Naive B cell (primary cell): ENCODE measurements around the gene GAS6. TPM values are rescaled to one million over a fixed set of nuclear protein-coding genes. Genes with fewer than 3 reads are reported as not detected.
"Not testable (repeated sequence)": the region's sequence is repeated elsewhere in the genome, so short reads cannot be mapped to it uniquely, and the experiment has no call there.

Experiments
- ATAC-seq, 2 donors: fragments of 150-1000 bp; cut with Tn5 transposase; 2 replicates each; pipeline ENCODE4 v1.10.0; 2021; ENCODE audit warnings: low read depth in 2 of 2, mild to moderate bottlenecking in 2 of 2, moderate library complexity in 2 of 2
- DNase-seq: peaks from one replicate; pipeline ENCODE4 v3.0.0; 2022
- H3K27ac Mint-ChIP-seq, 6 donors: one replicate each; pipeline ENCODE4 v1.8.0; 2020 to 2022; ENCODE audit warnings: mild to moderate bottlenecking in 6 of 6, mixed read lengths in 6 of 6, moderate library complexity in 5 of 6, inconsistent platforms in 2 of 6
- H3K27me3 Mint-ChIP-seq, 3 donors: one replicate each; pipeline ENCODE4 v1.8.0; 2021 to 2022; ENCODE audit warnings: mixed read lengths in 3 of 3, mild to moderate bottlenecking in 1 of 3
- H3K36me3 Mint-ChIP-seq, 2 donors: one replicate each; pipeline ENCODE4 v1.8.0; 2020 to 2022; ENCODE audit warnings: mixed read lengths in 2 of 2, inconsistent platforms in 1 of 2, mild to moderate bottlenecking in 1 of 2
- H3K4me1 Mint-ChIP-seq, 3 donors: one replicate each; pipeline ENCODE4 v1.8.0; 2020 to 2022; ENCODE audit warnings: mixed read lengths in 3 of 3, inconsistent platforms in 1 of 3, mild to moderate bottlenecking in 1 of 3, moderate library complexity in 1 of 3
- H3K4me3 Mint-ChIP-seq, 8 donors: one replicate each; pipeline ENCODE4 v1.8.0; 2020 to 2022; ENCODE audit warnings: mild to moderate bottlenecking in 8 of 8, mixed read lengths in 8 of 8, moderate library complexity in 8 of 8, inconsistent platforms in 2 of 8
- H3K9me3 Mint-ChIP-seq, 7 donors: one replicate each; pipeline ENCODE4 v1.8.0; 2020 to 2022; ENCODE audit warnings: mixed read lengths in 7 of 7, mild to moderate bottlenecking in 5 of 7, inconsistent platforms in 2 of 7, moderate library complexity in 1 of 7
- polyA plus RNA-seq, 6 donors: library from polyadenylated mRNA; unstranded; fragments of 300-500 nt; fragmentation: Illumina TruSeq; gene quantifications; one replicate each; pipeline ENCODE4 v1.2.3, GENCODE V29; 2021; ENCODE audit warnings: low read depth in 6 of 6

GAS6 gene
- polyA plus RNA-seq: under 1 TPM in 5 of 6 donors, not detected in 1; 0.20 to 0.70 (median 0.40) TPM

DNA sequence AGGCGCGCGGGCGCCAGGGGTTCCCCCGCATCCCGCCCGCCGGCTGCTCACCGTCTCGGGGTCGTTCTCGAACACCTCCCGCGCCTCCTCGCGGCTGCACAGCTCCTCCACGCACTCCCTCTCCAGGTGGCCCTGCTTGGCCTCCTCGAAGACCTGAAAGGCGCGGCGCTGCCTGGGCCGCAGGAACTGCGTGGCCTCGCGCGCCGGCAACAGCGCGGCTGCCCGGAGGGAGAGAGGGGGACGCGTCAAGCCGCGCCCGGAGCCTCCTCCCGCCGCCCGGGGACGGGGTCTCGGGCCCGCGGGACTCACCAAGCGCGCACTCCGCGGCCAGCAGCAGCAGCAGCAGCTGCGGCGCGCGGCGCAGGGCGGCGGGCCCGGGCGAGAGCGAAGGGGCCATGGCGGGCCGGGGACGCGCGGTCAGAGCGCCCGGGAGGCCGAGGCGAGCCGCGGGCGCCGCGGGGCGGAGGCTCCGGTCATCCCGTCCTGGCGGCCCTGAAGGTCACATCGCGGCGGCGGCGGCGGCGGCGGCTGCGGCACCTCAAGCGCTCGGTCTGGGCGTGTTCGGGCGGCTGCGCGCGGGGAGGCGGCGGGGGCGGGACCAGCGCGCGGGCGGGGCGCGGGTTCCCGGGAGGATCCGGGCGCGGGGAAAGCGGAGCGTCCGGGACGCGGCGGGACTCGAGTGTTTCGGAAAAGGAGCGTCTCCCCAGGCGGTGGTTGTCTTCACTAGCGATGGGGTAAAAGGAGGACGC is at the start of gene GAS6:
Gene GAS6 (minus strand): TSS at position 553 of the 749 bp plus-strand sequence. CDS start 156 bp downstream, at position 397.
- ATAC-seq (peak; percentile 49 to 51), DNase-seq (no peak)
- H3K27me3 Mint-ChIP-seq: peaks cover 48 to 69% (median 53%) of the 10 kb centered on the region in 3 donors
- no peak within 1 kb of the TSS for H3K27ac Mint-ChIP-seq
- H3K36me3 Mint-ChIP-seq: peaks cover 0 to 4% of the 10 kb centered on the region in 2 donors
- peak within 1 kb of the TSS; percentile 51 to 87 (median 82) for H3K4me3 Mint-ChIP-seq
- H3K9me3 Mint-ChIP-seq: peaks cover 0 to 8% (median 5%) of the 10 kb centered on the region in 7 donors
- peaks cover 10 to 19% (median 14%) of the 10 kb centered on the region in 3 donors for H3K4me1 Mint-ChIP-seq

DNA sequence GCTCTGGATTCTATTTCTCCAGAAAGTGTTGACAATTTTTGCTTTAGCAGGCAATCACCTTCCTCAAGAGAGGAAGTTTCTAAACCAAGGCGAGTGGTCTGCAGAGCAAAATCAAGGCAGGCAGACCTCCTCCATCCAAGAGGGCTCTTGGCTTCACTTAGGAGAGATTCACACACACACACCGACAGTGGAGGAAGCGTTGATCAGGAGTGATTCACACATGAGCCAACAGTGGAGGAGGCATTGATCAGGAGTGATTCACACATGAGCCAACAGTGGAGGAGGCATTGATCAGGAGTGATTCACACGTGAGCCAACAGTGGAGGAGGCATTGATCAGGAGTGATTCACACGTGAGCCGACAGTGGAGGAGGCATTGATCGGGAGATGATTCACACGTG is 49.5 kb upstream of the GAS6 start:
- H3K27me3 Mint-ChIP-seq: peaks cover 38 to 52% (median 40%) of the 10 kb centered on the region in 3 donors

GRCh38 chr13:113912596-113912995 is 48.7 kb upstream of the GAS6 start:
- DNase-seq (no peak), ATAC-seq (no peak)
- peaks cover 13 to 26% of the 10 kb centered on the region in 2 donors for H3K36me3 Mint-ChIP-seq
- peaks cover 0 to 9% (median 7%) of the 10 kb centered on the region in 3 donors for H3K4me1 Mint-ChIP-seq
- peaks cover 4 to 12% (median 8%) of the 10 kb centered on the region in 7 donors for H3K9me3 Mint-ChIP-seq
- no peak overlapping the region for H3K4me3 Mint-ChIP-seq
- no peak overlapping the region for H3K27ac Mint-ChIP-seq
- peaks cover 40 to 60% (median 44%) of the 10 kb centered on the region in 3 donors for H3K27me3 Mint-ChIP-seq

More for the DNA sequence above, 49.5 kb upstream of the GAS6 start:
- not testable (repeated sequence) for H3K27ac Mint-ChIP-seq, DNase-seq, H3K4me1 Mint-ChIP-seq, H3K4me3 Mint-ChIP-seq, ATAC-seq
- Mint-ChIP-seq H3K9me3 (peaks cover 4 to 12% (median 8%) of the 10 kb centered on the region in 7 donors), H3K36me3 (peaks cover 13 to 26% of the 10 kb centered on the region in 2 donors)

DNA sequence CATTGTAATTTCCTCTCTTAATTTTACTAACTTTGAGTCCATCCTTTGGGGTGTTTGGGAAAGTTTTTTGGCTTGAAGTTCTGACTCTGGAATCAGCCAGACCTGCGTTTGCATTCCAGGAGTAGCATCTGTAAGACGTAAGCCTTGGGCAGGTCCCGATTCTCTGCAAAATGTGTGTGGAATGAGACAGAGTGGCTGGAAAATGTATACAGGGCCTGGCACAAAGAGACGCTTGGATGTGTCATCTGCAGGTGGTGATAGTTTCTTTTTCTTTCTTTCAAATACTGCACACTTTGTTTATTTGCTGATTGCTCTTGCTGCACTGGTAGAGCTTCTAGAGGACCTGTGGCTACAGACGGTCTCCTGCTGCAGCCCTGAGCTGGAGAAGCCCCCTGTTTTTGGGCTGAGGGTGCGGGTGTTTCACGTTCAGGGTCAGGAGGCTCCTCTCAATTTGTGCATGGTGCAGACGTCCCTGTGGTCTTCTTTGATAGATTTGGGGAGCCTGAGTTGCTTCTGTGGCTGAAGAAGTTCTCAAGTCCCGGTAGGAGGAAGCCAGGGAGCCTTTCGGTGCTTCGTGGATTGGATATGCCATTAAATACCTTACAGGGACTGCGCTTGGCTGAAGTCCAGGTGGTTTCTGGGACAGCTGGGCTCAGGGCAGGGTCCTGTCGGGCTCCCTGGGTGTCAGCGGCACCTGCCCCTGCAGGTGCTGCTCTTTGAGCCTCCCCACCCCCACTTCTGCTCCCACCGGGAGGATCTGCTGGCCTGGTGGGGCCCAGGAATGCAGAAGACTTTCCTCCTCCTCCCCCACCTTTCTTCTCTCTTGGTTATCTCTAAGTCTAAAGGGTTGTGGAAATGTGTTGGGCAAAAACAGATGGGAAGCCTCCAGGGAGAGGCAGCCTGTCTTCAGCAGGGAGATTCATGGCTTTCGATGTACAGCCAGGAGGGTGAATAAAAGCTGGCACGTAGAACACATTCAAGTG is 44.0 kb upstream of the GAS6 start:
- Mint-ChIP-seq H3K27ac (peak overlapping the region in 1 of 6 donors; percentile 26), H3K4me1 (peaks cover 0 to 9% (median 7%) of the 10 kb centered on the region in 3 donors), H3K27me3 (peaks cover 39 to 56% (median 42%) of the 10 kb centered on the region in 3 donors), H3K9me3 (peaks cover 4 to 16% (median 8%) of the 10 kb centered on the region in 7 donors), H3K36me3 (peaks cover 9% of the 10 kb centered on the region in 2 donors), H3K4me3 (no peak overlapping the region)
- no peak for ATAC-seq
- DNase-seq: no peak

- H3K9me3 Mint-ChIP-seq: peaks cover 0 to 4% (median 0%) of the 10 kb centered on the region in 7 donors
- DNase-seq (no peak), ATAC-seq (no peak)
- H3K27me3 Mint-ChIP-seq: peaks cover 30 to 47% (median 31%) of the 10 kb centered on the region in 3 donors
- H3K4me3 Mint-ChIP-seq: no peak overlapping the region
- H3K27ac Mint-ChIP-seq: no peak overlapping the region
- no peaks in the 10 kb centered on the region for H3K36me3 Mint-ChIP-seq
- H3K4me1 Mint-ChIP-seq: peaks cover 0 to 9% (median 7%) of the 10 kb centered on the region in 3 donors
These were observed 42.7 kb upstream of the GAS6 start for GRCh38 chr13:113906571-113906970.

- H3K27me3 Mint-ChIP-seq: peaks cover 24 to 40% (median 29%) of the 10 kb centered on the region in 3 donors
- H3K9me3 Mint-ChIP-seq: peaks cover 0 to 4% (median 0%) of the 10 kb centered on the region in 7 donors
- no peak overlapping the region for H3K27ac Mint-ChIP-seq
- no peak overlapping the region for H3K4me3 Mint-ChIP-seq
- ATAC-seq (no peak), DNase-seq (no peak)
- no peaks in the 10 kb centered on the region for H3K36me3 Mint-ChIP-seq
- peaks cover 0 to 9% (median 7%) of the 10 kb centered on the region in 3 donors for H3K4me1 Mint-ChIP-seq
These were observed 42.1 kb upstream of the GAS6 start for GRCh38 chr13:113905942-113906341.

DNA sequence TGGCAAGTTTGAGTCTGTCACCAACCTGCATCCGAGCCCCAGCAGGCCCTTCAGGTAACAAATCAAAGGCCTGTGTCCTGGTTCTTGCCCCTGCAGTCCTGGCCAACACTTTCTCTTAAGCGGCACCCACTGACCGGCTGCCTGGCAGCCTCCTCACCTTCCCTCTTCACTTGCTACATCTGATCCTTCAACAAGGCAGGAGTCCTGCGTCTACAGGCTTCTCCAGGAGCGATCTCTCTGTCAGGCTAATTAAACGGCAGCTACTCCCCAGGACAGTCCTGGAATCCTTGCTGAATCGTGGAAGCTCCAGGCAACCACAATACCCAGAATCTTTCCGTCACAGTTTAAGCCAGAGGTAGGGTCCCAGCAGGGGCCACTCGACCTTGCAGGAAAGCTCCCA is 41.1 kb upstream of the GAS6 start:
- H3K27ac Mint-ChIP-seq: peak overlapping the region in 1 of 6 donors; percentile 61

GRCh38 chr13:113904411-113904810 is 40.5 kb upstream of the GAS6 start:
- Mint-ChIP-seq H3K36me3 (no peaks in the 10 kb centered on the region), H3K9me3 (peaks cover 0 to 4% (median 0%) of the 10 kb centered on the region in 7 donors), H3K4me1 (peaks cover 0 to 9% (median 7%) of the 10 kb centered on the region in 3 donors), H3K4me3 (no peak overlapping the region), H3K27me3 (peaks cover 20 to 39% (median 26%) of the 10 kb centered on the region in 3 donors), H3K27ac (peak overlapping the region in 1 of 6 donors; percentile 84)
- ATAC-seq (no peak), DNase-seq (no peak)

More for the DNA sequence above, 41.1 kb upstream of the GAS6 start:
- DNase-seq: no peak
- peaks cover 20 to 41% (median 26%) of the 10 kb centered on the region in 3 donors for H3K27me3 Mint-ChIP-seq
- H3K36me3 Mint-ChIP-seq: no peaks in the 10 kb centered on the region
- H3K4me3 Mint-ChIP-seq: no peak overlapping the region
- peaks cover 0 to 9% (median 7%) of the 10 kb centered on the region in 3 donors for H3K4me1 Mint-ChIP-seq
- H3K9me3 Mint-ChIP-seq: peaks cover 0 to 4% (median 0%) of the 10 kb centered on the region in 7 donors
- no peak for ATAC-seq

DNA sequence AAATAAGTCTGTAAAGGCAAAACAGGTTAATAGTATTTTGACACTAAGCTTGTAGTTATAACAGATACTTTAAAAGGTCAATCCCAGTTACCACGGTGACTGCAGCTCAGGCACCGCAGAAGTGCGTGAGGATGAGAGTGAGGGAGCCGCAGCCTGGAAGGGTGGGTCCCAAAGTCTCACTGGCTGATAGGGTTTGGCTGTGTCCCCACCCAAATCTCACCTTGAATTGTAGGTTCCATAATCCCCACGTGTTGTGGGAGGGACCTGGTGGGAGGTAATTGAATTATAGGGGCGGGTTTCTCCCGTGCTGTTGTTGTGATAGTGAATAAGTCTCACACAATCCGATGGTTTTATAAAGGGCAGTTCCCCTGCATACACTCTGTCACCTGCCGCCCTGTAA is 40.0 kb upstream of the GAS6 start:
- H3K27ac Mint-ChIP-seq: peak overlapping the region in 2 of 6 donors; percentile 60 to 84
- no peak overlapping the region for H3K4me3 Mint-ChIP-seq
- peaks cover 0 to 4% (median 0%) of the 10 kb centered on the region in 7 donors for H3K9me3 Mint-ChIP-seq
- peaks cover 20 to 34% (median 26%) of the 10 kb centered on the region in 3 donors for H3K27me3 Mint-ChIP-seq
- DNase-seq: no peak
- ATAC-seq: no peak
- peaks cover 0 to 9% (median 7%) of the 10 kb centered on the region in 3 donors for H3K4me1 Mint-ChIP-seq
- H3K36me3 Mint-ChIP-seq: no peaks in the 10 kb centered on the region

DNA sequence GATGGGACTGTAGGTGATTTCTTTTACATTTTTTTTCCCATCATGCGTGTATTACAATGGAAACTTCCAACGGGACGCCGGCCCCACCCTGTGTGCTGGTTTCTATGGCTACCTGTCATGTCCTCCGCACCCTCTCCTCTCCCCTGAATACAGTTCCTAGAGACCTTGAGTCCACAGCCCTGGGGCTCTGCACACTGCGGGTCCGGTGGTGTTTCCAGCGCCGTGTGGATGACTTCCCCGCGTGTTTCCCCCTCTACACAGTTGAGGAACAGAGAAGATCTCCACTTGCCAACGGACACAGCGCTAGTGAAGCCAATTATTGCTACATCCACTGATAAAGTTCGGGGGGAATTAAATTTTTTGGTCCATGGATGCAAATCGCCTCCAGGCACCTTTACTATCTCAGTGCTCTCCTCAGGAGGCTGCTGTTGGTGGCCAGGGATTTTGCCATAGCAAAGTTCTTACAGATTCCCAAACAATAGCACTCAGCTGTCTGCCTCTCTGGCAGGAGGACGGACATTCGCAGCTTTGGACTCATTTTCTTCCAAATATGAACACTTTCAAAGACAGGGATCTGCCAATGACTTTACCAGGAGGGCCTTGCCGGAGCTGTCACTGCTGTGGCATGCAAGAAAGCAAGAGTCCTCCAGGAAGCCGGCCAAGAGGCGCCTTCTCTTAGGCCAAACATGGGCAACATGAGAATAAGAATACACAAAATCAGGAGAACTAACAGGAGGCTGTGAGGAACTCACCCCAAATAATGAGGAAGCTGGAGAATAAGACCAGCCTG is 39.3 kb upstream of the GAS6 start:
- no peaks in the 10 kb centered on the region for H3K36me3 Mint-ChIP-seq
- H3K27ac Mint-ChIP-seq: no peak overlapping the region
- ATAC-seq (no peak), DNase-seq (no peak)
- H3K4me1 Mint-ChIP-seq: peaks cover 0 to 4% (median 4%) of the 10 kb centered on the region in 3 donors
- peaks cover 0 to 4% (median 0%) of the 10 kb centered on the region in 7 donors for H3K9me3 Mint-ChIP-seq
- peak overlapping the region in 1 of 8 donors; percentile 75 for H3K4me3 Mint-ChIP-seq
- H3K27me3 Mint-ChIP-seq: peaks cover 21 to 31% (median 29%) of the 10 kb centered on the region in 3 donors

DNA sequence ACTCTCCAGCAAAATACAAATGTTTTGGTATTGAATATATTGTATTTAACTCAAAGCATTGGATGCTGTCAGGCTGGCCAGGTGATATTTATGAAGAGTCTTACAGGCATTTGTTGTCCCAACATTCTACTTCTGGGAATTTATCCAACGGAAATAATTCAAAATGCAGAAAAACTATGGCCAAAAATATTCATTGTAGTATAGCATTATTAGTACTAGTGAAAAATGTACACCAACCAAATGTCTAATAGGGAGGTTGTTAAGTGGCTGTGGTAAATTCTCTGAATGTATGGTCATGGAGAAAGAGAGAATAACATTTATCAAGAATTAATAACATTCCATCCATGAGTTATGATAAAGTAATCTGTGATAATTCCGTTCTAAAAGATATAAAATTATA is 38.6 kb upstream of the GAS6 start:
- Mint-ChIP-seq H3K4me3 (no peak overlapping the region), H3K9me3 (peaks cover 0 to 4% (median 0%) of the 10 kb centered on the region in 7 donors), H3K36me3 (no peaks in the 10 kb centered on the region), H3K27me3 (peaks cover 21 to 30% (median 24%) of the 10 kb centered on the region in 3 donors), H3K27ac (no peak overlapping the region), H3K4me1 (no peaks in the 10 kb centered on the region)
- ATAC-seq (no peak), DNase-seq (no peak)

DNA sequence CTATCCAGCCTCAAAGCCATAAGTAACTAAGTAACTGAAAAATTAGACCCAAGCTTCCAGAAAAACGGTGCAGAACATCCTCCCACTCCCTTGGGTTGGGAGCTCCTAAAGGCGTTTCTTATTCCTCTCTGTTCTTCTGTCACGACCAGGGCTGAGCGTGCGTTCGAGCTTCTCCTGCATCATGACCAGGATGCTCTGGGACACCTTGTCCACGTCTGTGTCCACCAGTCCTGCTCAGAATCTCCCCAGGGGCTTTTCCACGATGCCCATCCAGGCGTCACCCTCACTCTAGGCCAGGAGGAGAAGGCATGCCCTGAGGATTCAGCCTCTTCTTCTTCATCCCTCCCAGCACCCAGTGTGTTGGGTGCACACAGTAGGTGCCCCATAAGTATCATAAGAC is 37.8 kb upstream of the GAS6 start:
- ATAC-seq (no peak), DNase-seq (no peak)
- Mint-ChIP-seq H3K27me3 (peaks cover 24 to 36% (median 26%) of the 10 kb centered on the region in 3 donors), H3K4me1 (no peaks in the 10 kb centered on the region), H3K36me3 (no peaks in the 10 kb centered on the region), H3K4me3 (no peak overlapping the region), H3K9me3 (peaks cover 0 to 4% (median 0%) of the 10 kb centered on the region in 7 donors), H3K27ac (no peak overlapping the region)
